NOMO-1 treated with dmso at 0.1 percent for 144 hours (cell line): Measurements from ENCODE around the gene PPIL4.
"Not testable (repeated sequence)": the region's sequence is repeated elsewhere in the genome, so short reads cannot be mapped to it uniquely, and the experiment has no call there.

Source experiments
- DNase-seq: peaks from one replicate; lab custom pipeline; 2025; ENCODE audit not compliant: unreplicated experiment; lab: John Stamatoyannopoulos, UW

PPIL4 gene

GRCh38 chr6:149462712-149463111 lies 83.1 kb downstream of the PPIL4 start:
- DNase-seq: not testable (repeated sequence)

- DNase-seq: no peak
These were observed 84.2 kb downstream of the PPIL4 start for GRCh38 chr6:149461670-149462069.

GRCh38 chr6:149460249-149460648 lies 85.6 kb downstream of the PPIL4 start:
- not testable (repeated sequence) for DNase-seq

- DNase-seq: no peak
These were observed 86.1 kb downstream of the PPIL4 start for GRCh38 chr6:149459761-149460160.

GRCh38 chr6:149458806-149459205 lies 87.0 kb downstream of the PPIL4 start:
- no peak for DNase-seq

- DNase-seq: no peak
These were observed 87.6 kb downstream of the PPIL4 start for GRCh38 chr6:149458196-149458595.

GRCh38 chr6:149457316-149457884 lies 88.4 kb downstream of the PPIL4 start:
- DNase-seq: no peak

- no peak for DNase-seq
These were observed 89.4 kb downstream of the PPIL4 start for GRCh38 chr6:149456311-149457021.

- DNase-seq: no peak
These were observed 90.7 kb downstream of the PPIL4 start for GRCh38 chr6:149455031-149455732.
